Measurements from ENCODE around the gene SRRM2. TPM values are rescaled to one million over a fixed set of nuclear protein-coding genes. Genes with fewer than 3 reads are reported as not detected.
A peak's percentile ranks its signal among the peaks of the same experiment; 100 is the strongest.

SRRM2 gene
- 100 to 1,000 TPM; 266 to 321 TPM for total RNA-seq
- long read RNA-seq, partial matches to known transcripts: 3 of 11 reads
- long read RNA-seq, other reads (novel, unspliced or antisense): 4 of 11 reads

DNA sequence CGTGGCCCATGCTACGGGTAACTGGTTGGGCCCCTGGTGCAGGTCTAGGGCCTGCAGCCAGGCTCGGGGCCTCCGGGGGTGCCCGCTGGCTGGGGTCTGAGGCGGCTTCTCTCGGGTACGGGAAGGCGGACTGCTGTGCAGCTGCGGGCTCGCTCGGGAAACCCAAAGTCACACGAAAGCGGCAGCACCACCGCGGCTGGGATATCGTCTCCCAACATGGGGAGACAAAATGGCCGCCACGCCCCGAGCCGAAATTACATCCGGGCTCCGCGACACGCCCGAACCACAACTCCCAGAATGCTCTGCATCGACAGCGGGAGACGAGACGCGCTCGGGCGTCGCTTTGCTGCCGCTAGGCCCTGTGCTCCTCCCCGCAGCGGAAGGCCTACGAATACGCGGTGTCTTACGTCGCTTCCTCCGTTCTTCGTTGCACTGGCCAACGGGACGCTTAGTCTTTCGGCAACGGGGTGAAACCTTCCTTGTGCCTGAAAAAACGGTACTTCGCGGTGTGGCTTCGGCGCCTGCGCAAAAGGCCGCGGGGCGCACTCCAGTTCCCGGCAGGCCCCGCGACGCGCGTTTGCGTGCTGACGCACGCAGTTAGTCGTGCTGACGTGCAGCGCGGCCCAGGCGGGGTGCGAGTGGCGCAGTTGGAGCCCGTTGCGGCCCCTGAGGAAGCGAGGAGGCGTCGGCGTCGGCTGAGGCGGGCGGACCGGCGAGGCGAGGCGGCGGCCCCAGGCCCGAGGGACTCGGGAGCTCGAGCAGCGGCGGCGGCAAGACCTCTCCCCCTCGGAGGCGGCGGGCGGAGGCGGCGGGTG is at the start of gene SRRM2:
TSS of gene SRRM2 (plus strand) at position 604 of the 815 bp plus-strand sequence. CDS start 3,727 bp downstream, outside the sequence.
- DNase-seq (peak; percentile 96), ATAC-seq (peak; percentile 95 to 96)
- intact Hi-C loops (cut with DNase I): no loop called here

GRCh38 chr16:2702871-2703745 is 49.3 kb upstream of the SRRM2 start:
- intact Hi-C loops (cut with DNase I): no loop called here
- ATAC-seq (peak; percentile 71 to 76), DNase-seq (peak; percentile 51)

DNA sequence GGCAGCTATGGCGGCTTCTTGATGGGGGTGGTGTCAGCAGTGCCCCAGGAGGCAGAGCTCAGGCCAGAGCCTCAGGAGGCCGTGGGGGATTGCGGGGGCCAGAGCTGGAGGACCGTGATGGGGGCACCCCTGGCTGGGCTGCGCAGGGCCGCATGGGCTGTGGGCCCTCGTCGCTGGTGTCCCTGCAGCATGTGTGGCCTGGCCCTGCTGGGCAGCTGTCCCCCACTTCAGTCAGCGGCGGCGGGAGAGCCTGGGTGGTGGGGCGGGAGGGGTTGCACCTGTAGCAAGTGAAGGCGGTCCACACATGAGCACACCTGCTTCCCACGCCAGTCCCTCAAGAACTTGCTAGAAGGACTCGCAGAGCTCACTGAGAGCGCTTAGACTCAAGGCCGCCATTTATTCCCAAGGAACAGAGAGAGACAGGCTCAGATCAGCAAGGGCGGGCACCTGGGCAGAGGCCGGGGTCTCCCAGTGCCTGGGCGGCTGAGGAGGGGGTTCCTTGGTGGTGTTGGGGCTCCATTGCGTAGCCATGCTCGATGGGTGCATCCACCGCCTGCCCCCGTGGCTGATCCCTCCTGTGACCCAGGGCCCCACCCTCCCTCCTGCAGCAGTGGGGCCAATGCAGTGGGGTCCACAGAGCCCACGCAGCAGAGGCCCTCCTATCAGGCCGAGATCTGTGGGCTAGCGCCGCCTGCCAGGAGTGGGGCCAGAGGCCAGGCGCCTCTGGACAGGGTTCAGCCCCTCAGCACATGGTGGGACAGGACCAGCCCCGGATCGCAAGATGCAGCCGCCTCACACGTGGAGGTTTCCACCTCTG is 48.1 kb upstream of the SRRM2 start:
- DNase-seq: no peak
- intact Hi-C loops (cut with DNase I): no loop called here
- no peak for ATAC-seq

GRCh38 chr16:2704983-2705275 is 47.5 kb upstream of the SRRM2 start:
- intact Hi-C loops (cut with DNase I): no loop called here
- DNase-seq: no peak
- ATAC-seq: no peak

DNA sequence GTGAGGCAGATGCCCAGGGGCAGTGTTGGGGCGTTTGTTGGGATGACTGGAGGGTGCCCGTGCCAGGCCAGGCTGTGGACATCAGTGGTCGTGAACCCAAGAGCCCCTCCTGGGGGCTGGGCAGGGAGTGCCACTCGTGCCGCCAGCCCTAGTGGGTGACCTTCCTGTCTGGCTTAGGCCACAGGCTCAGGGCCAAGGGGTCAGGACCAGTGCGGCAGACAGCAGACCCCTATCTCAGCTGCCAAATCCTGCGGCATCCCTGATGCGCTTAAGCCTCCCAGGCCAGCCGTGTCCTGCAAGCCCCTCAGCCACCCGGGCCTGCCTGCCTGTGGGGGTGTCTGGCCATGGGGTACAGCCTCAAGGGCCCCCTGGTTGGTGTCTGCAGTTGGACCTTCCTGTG is 47.1 kb upstream of the SRRM2 start:
- no peak for DNase-seq
- intact Hi-C loops (cut with DNase I): no loop called here
- no peak for ATAC-seq

GRCh38 chr16:2706085-2706484 is 46.4 kb upstream of the SRRM2 start:
- no peak for DNase-seq
- ATAC-seq: no peak
- intact Hi-C loops (cut with DNase I): no loop called here

GRCh38 chr16:2706611-2707311 is 45.7 kb upstream of the SRRM2 start:
- intact Hi-C loops (cut with DNase I): no loop called here
- ATAC-seq: no peak
- DNase-seq: no peak

DNA sequence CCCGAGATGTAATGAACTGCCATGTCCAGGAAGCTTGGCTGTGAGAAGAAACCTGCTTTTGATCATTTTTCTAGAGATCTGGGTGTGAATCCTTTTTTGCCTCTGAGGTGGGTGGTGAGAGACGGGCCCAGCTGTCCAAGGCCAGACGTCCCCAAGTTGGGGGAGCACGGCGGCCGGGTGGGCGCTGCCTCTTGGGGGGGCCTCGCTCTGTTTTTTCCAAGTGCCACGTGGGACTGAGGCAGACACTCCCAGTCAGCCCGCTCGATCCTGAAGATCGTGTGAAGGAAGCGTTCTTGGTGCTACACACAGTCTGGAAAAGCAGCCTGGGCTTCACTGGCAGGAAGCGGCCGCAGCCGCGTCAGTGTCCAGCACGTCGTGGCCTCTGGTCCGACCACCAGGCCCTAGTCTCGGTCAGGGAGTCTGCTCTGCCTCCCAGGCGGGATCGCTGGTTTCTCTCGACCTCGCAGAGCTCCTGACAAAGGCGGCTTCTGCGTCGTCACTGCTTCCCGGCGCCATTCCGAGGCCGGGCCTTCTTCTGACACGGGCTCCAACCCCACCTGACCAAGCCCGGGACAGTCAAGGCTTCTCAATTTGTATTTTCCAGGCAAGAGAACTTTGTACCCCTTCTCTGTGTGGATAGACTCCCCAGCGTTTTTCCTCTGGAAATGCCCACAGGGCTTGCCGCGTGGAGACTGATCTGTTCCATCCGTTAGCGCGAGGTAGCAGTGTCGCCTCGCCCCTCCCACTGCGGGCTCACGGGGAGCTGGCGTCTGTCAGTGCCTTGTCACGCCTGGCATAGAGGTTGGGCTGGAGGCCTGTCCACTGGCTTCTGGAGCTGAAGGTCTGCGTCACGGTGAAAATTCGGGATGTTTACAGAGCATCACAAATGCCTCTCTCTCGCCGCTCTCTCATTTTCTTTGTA is 44.8 kb upstream of the SRRM2 start:
- ATAC-seq (no peak), DNase-seq (peak; percentile 10)
- intact Hi-C loops (cut with DNase I): no loop called here

GRCh38 chr16:2708290-2708639 is 44.2 kb upstream of the SRRM2 start:
- DNase-seq (peak; percentile 9), ATAC-seq (no peak)
- intact Hi-C loops (cut with DNase I): no loop called here

DNA sequence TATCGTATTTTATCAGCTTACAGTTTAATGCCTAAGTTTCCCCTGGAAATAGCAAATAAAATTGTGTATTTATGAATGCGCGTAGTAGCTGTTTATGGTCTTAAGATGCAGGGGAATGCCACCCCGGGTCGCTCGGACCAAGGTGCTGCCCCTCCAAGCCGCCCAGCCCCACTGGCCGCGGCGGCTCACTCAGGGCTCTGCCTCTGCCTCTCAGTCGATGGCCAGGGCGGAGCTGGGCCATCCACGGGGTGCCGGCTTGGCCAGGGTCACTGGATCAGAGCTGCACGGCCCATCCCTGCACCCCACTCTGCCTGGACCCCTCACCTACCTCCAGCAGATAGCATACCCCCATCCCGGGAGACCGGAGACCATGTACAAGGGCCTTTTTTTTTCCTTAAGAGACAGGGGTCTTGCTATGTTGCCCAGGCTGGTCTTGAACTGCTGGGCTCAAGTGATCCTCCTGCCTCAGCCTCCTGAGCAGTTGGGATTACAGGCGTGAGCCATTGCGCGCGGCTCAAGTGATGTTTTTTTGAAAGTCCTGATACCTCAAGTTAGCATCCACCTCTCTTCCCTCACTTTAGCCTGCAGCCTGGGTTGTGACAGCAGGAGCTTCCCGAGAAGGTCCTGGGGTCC is 43.4 kb upstream of the SRRM2 start:
- no peak for ATAC-seq
- intact Hi-C loops (cut with DNase I): no loop called here
- DNase-seq: no peak

- intact Hi-C loops (cut with DNase I): no loop called here
- no peak for DNase-seq
- ATAC-seq: no peak
Observed at GRCh38 chr16:2709588-2709984, 42.9 kb upstream of the SRRM2 start.

DNA sequence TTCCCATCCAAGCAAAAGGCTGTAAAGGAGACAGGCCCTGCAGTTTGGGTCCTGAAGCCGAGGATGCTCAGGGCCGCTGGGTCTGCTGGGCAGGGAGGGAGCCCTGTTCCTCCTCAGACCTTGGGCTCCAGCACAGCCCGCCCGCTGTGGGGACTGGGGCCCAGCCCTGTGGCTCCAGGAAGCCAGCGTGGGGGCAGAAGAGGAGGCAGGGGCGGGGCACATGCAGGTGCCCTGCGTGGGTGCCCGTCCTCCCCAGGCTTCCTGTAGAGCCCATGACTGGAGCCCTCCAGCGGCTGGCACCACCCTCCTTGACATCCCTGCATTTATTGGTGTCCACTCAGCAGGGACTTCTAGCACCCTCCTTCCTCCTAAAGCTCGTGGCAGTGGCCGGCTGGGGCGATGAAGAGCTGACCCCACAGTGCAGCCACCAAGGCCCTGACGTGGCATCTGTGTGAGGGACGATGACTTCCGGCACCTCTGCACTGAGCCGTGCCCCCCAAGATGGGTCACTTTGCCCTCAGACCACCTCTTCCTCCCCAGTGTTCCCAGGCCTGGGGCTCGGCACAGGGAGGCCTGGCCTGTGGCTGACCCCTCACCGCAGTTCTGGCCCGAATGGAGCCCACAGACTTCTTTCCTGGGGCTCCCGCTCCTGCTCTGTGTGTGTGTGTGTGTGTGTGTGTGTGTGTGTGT is 42.3 kb upstream of the SRRM2 start:
- intact Hi-C loops (cut with DNase I): no loop called here
- ATAC-seq: no peak
- no peak for DNase-seq

- no peak for ATAC-seq
- no peak for DNase-seq
- intact Hi-C loops (cut with DNase I): no loop called here
Observed at GRCh38 chr16:2710711-2711231, 41.7 kb upstream of the SRRM2 start.

GRCh38 chr16:2711370-2712062 is 40.9 kb upstream of the SRRM2 start:
- no peak for DNase-seq
- intact Hi-C loops (cut with DNase I): no loop called here
- ATAC-seq: no peak

GRCh38 chr16:2712063-2712441 is 40.4 kb upstream of the SRRM2 start:
- DNase-seq (no peak), ATAC-seq (no peak)
- intact Hi-C loops (cut with DNase I): no loop called here

DNA sequence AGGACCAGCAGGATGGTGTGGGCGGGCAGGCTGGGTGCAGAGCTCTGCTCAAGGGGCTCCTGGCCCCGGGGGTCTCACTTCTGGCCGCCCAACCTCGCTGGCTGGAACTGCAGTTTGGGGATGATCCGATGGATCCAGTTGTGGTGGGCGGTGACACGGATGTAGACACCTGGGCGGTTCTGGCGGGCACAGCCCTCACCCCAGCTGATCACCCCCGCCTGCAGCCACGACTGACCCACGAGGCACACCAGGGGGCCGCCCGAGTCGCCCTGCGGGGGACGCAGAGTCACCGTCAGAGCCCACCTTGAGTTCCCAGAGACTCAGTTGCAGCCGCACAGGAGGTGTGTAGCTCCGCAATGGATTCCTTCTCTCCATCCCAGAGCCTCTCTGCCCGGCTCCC is 39.9 kb upstream of the SRRM2 start:
- intact Hi-C loops (cut with DNase I): no loop called here
- ATAC-seq (no peak), DNase-seq (no peak)

All from left cardiac atrium (tissue), 4 donors.